ENCODE measurements around the gene NPM1. TPM values are rescaled to one million over a fixed set of nuclear protein-coding genes. Genes with fewer than 3 reads are reported as not detected.

NPM1 gene
- total RNA-seq, 2 experiments from 2014 or later: 1,119 to 1,157 TPM

GRCh38 chr5:171418982-171419687 lies 31.5 kb downstream of the NPM1 start, which contains the start of gene FGF18:
Gene FGF18 (plus strand): TSS chr5:171419647. CDS start chr5:171420200, 553 bp downstream.
- H3K36me3 Mint-ChIP-seq (ENCODE audit: low read depth): no peaks in the 10 kb centered on the region
- POLR2A ChIA-PET: interaction anchor here (1.0 to 2.1 kb wide), 4 partner anchors 25 to 63 kb away, joined by 3 to 11 read pairs (median 5); partner anchors contain the start of gene NPM1
- H3K4me1 Mint-ChIP-seq: peaks cover 10% of the 10 kb centered on the region
- DNase-seq: peak; percentile 45
- H3K27ac Mint-ChIP-seq: no peak within 1 kb of the TSS
- H3K4me3 Mint-ChIP-seq: peak within 1 kb of the TSS; percentile 64
- H3K27me3 Mint-ChIP-seq: peaks cover 30% of the 10 kb centered on the region
- no peaks in the 10 kb centered on the region for H3K9me3 Mint-ChIP-seq
- CTCF ChIA-PET: interaction anchor here (0.6 to 2.6 kb wide), 16 partner anchors 10 to 641 kb away, joined by 3 to 22 read pairs (median 4); no protein-coding TSS in a partner anchor

GRCh38 chr5:171419688-171420430 lies 32.2 kb downstream of the NPM1 start:
- Mint-ChIP-seq H3K4me1 (peaks cover 10% of the 10 kb centered on the region), H3K27me3 (peaks cover 30% of the 10 kb centered on the region), H3K9me3 (no peaks in the 10 kb centered on the region), H3K27ac (no peak overlapping the region), H3K4me3 (peak overlapping the region; percentile 63), H3K36me3 (ENCODE audit: low read depth) (no peaks in the 10 kb centered on the region)
- CTCF ChIA-PET: interaction anchor here (0.6 to 2.6 kb wide), 9 partner anchors 11 to 492 kb away, joined by 3 to 22 read pairs (median 8); no protein-coding TSS in a partner anchor
- peak; percentile 28 for DNase-seq
- POLR2A ChIA-PET: interaction anchor here (1.0 to 2.1 kb wide), 5 partner anchors 26 to 63 kb away, joined by 3 to 11 read pairs (median 4); partner anchors contain the start of gene NPM1

GRCh38 chr5:171420431-171421241 lies 33.0 kb downstream of the NPM1 start:
- ChIA-PET CTCF (interaction anchor here (1.1 kb wide), 1 partner anchor 419 kb away, joined by 5 read pairs; no protein-coding TSS in a partner anchor), POLR2A (interaction anchor here (1.1 kb wide), 1 partner anchor 34 kb away, joined by 4 read pairs; no protein-coding TSS in a partner anchor)
- Mint-ChIP-seq H3K4me3 (peak overlapping the region; percentile 63), H3K4me1 (peaks cover 10% of the 10 kb centered on the region), H3K9me3 (no peaks in the 10 kb centered on the region), H3K36me3 (ENCODE audit: low read depth) (no peaks in the 10 kb centered on the region), H3K27me3 (peaks cover 30% of the 10 kb centered on the region), H3K27ac (no peak overlapping the region)
- no peak for DNase-seq

GRCh38 chr5:171421331-171422262 lies 33.9 kb downstream of the NPM1 start:
- POLR2A ChIA-PET: interaction anchor here (1.1 kb wide), 1 partner anchor 35 kb away, joined by 4 read pairs; no protein-coding TSS in a partner anchor
- Mint-ChIP-seq H3K4me3 (no peak overlapping the region), H3K4me1 (peaks cover 10% of the 10 kb centered on the region), H3K36me3 (ENCODE audit: low read depth) (no peaks in the 10 kb centered on the region), H3K27me3 (peaks cover 30% of the 10 kb centered on the region), H3K9me3 (no peaks in the 10 kb centered on the region), H3K27ac (no peak overlapping the region)
- CTCF ChIA-PET: interaction anchor here (1.1 kb wide), 1 partner anchor 418 kb away, joined by 5 read pairs; no protein-coding TSS in a partner anchor
- no peak for DNase-seq

- DNase-seq: no peak
- Mint-ChIP-seq H3K27me3 (peaks cover 30% of the 10 kb centered on the region), H3K4me1 (peaks cover 10% of the 10 kb centered on the region), H3K36me3 (ENCODE audit: low read depth) (no peaks in the 10 kb centered on the region), H3K4me3 (no peak overlapping the region), H3K27ac (no peak overlapping the region), H3K9me3 (no peaks in the 10 kb centered on the region)
- CTCF ChIA-PET: no interaction called here
- POLR2A ChIA-PET: no interaction called here
These were observed 34.8 kb downstream of the NPM1 start for GRCh38 chr5:171422495-171422894.

GRCh38 chr5:171422902-171423663 lies 35.4 kb downstream of the NPM1 start:
- POLR2A ChIA-PET: no interaction called here
- H3K9me3 Mint-ChIP-seq: no peaks in the 10 kb centered on the region
- no peak overlapping the region for H3K4me3 Mint-ChIP-seq
- DNase-seq: no peak
- H3K27me3 Mint-ChIP-seq: peaks cover 30% of the 10 kb centered on the region
- no peak overlapping the region for H3K27ac Mint-ChIP-seq
- CTCF ChIA-PET: interaction anchor here (0.7 kb wide), 1 partner anchor 255 kb away, joined by 3 read pairs; no protein-coding TSS in a partner anchor
- H3K4me1 Mint-ChIP-seq: peaks cover 10% of the 10 kb centered on the region
- H3K36me3 Mint-ChIP-seq (ENCODE audit: low read depth): no peaks in the 10 kb centered on the region

GRCh38 chr5:171424726-171425125 lies 37.1 kb downstream of the NPM1 start:
- no peaks in the 10 kb centered on the region for H3K36me3 Mint-ChIP-seq (ENCODE audit: low read depth)
- POLR2A ChIA-PET: no interaction called here
- H3K4me3 Mint-ChIP-seq: no peak overlapping the region
- no peaks in the 10 kb centered on the region for H3K9me3 Mint-ChIP-seq
- peaks cover 25% of the 10 kb centered on the region for H3K27me3 Mint-ChIP-seq
- H3K4me1 Mint-ChIP-seq: peaks cover 6% of the 10 kb centered on the region
- CTCF ChIA-PET: no interaction called here
- H3K27ac Mint-ChIP-seq: no peak overlapping the region
- DNase-seq: no peak

GRCh38 chr5:171425596-171426244 lies 38.1 kb downstream of the NPM1 start:
- POLR2A ChIA-PET: no interaction called here
- no peaks in the 10 kb centered on the region for H3K36me3 Mint-ChIP-seq (ENCODE audit: low read depth)
- CTCF ChIA-PET: no interaction called here

GRCh38 chr5:171426266-171426665 lies 38.6 kb downstream of the NPM1 start:
- H3K27me3 Mint-ChIP-seq: peaks cover 15% of the 10 kb centered on the region
- no peaks in the 10 kb centered on the region for H3K36me3 Mint-ChIP-seq (ENCODE audit: low read depth)
- DNase-seq: no peak
- ChIA-PET CTCF (no interaction called here), POLR2A (no interaction called here)
- no peak overlapping the region for H3K27ac Mint-ChIP-seq
- no peaks in the 10 kb centered on the region for H3K4me1 Mint-ChIP-seq
- no peak overlapping the region for H3K4me3 Mint-ChIP-seq
- no peaks in the 10 kb centered on the region for H3K9me3 Mint-ChIP-seq

More at GRCh38 chr5:171425596-171426244, 38.1 kb downstream of the NPM1 start:
- H3K4me3 Mint-ChIP-seq: no peak overlapping the region
- no peak overlapping the region for H3K27ac Mint-ChIP-seq
- H3K27me3 Mint-ChIP-seq: peaks cover 20% of the 10 kb centered on the region
- no peak for DNase-seq
- H3K4me1 Mint-ChIP-seq: peaks cover 3% of the 10 kb centered on the region
- no peaks in the 10 kb centered on the region for H3K9me3 Mint-ChIP-seq

GRCh38 chr5:171426680-171427079 lies 39.0 kb downstream of the NPM1 start:
- H3K4me1 Mint-ChIP-seq: no peaks in the 10 kb centered on the region
- no peak overlapping the region for H3K27ac Mint-ChIP-seq
- CTCF ChIA-PET: no interaction called here
- no peaks in the 10 kb centered on the region for H3K9me3 Mint-ChIP-seq
- H3K27me3 Mint-ChIP-seq: peaks cover 10% of the 10 kb centered on the region
- DNase-seq: no peak
- POLR2A ChIA-PET: no interaction called here
- no peak overlapping the region for H3K4me3 Mint-ChIP-seq
- no peaks in the 10 kb centered on the region for H3K36me3 Mint-ChIP-seq (ENCODE audit: low read depth)

Measured in activated CD4-positive, alpha-beta memory T cell treated with anti-CD3 and anti-CD28 coated beads, Interleukin-2, amount 10 ng/mL, durations not matched to agents 7 days and 5 days (primary cell).